Esophagus (tissue), 2 donors: Measurements from ENCODE around the gene TSPYL1. TPM values are rescaled to one million over a fixed set of nuclear protein-coding genes. Genes with fewer than 3 reads are reported as not detected.

Experiments used
- H3K27ac ChIP-seq, 2 donors: one replicate each; pipeline ENCODE4 v1.5.1; 2013; ENCODE audit warnings: low read depth in 2 of 2, mild to moderate bottlenecking in 2 of 2, inconsistent platforms in 1 of 2, low read length in 1 of 2, moderate library complexity in 1 of 2
- H3K27me3 ChIP-seq, 2 donors: one replicate each; pipeline ENCODE4 v1.6.1; 2013; ENCODE audit warnings: low read length in 2 of 2, control low read depth in 1 of 2, mild to moderate bottlenecking in 1 of 2; ENCODE audit not compliant: insufficient read depth in 2 of 2, control insufficient read depth in 1 of 2
- H3K36me3 ChIP-seq, 2 donors: one replicate each; pipeline ENCODE4 v1.6.1; 2013; ENCODE audit warnings: low read length in 1 of 2; ENCODE audit not compliant: control insufficient read depth in 2 of 2, insufficient read depth in 2 of 2
- H3K4me1 ChIP-seq, 2 donors: one replicate each; pipeline ENCODE4 v1.6.1; 2013; ENCODE audit warnings: low read length in 1 of 2; ENCODE audit not compliant: control insufficient read depth in 2 of 2, insufficient read depth in 2 of 2
- H3K4me3 ChIP-seq, 2 donors: one replicate each; pipeline ENCODE4 v1.5.1; 2013; ENCODE audit warnings: low read length in 2 of 2, mild to moderate bottlenecking in 2 of 2, low read depth in 1 of 2, moderate library complexity in 1 of 2
- H3K9me3 ChIP-seq, 2 donors: one replicate each; pipeline ENCODE4 v1.6.1; 2013; ENCODE audit warnings: mild to moderate bottlenecking in 2 of 2, low read depth in 1 of 2, low read length in 1 of 2, moderate library complexity in 1 of 2; ENCODE audit not compliant: control insufficient read depth in 2 of 2, insufficient read depth in 1 of 2
- WGBS, 2 donors: extraction: QIAGEN DNeasy Blood & Tissue Kit; methylation state at CpG; one replicate each; pipeline ENCODE4 v1.1.7; 2013; 5-methylcytosine and 5-hydroxymethylcytosine counted together
- polyA plus RNA-seq, 2 donors: library from polyadenylated mRNA; stranded (reverse); fragments of 200-250 nt; gene quantifications; one replicate each; pipeline ENCODE4 v1.2.3, GENCODE V29; 2013
- donor health status: healthy with polysubstance abuse.
- donor health status: Bipolar disorder and iron deficiency.

The TSPYL1 gene
- polyA plus RNA-seq, 2 donors = 11.9 to 24.3 TPM

- Histone ChIP-seq H3K4me3 (no peak overlapping the region), H3K27ac (no peak overlapping the region), H3K27me3 (no peaks in the 10 kb centered on the region), H3K4me1 (no peaks in the 10 kb centered on the region), H3K9me3 (no peaks in the 10 kb centered on the region), H3K36me3 (peaks cover 2 to 4% of the 10 kb centered on the region in 2 donors)
- 76 to 79% methylated on average over 2 of the region's 2 CpGs for WGBS, 2 donors
These were observed 41.6 kb downstream of the TSPYL1 start for GRCh38 chr6:116238083-116238482.

- Histone ChIP-seq H3K36me3 (peaks cover 2 to 4% of the 10 kb centered on the region in 2 donors), H3K9me3 (no peaks in the 10 kb centered on the region), H3K27me3 (no peaks in the 10 kb centered on the region), H3K4me1 (no peaks in the 10 kb centered on the region), H3K4me3 (no peak overlapping the region), H3K27ac (no peak overlapping the region)
- WGBS, 2 donors = 75 to 77% methylated on average over 3 of the region's 3 CpGs
These were observed 45.0 kb downstream of the TSPYL1 start for GRCh38 chr6:116234689-116235088.

GRCh38 chr6:116229287-116229913 is 50.3 kb downstream of the TSPYL1 start:
- H3K4me1 ChIP-seq = no peaks in the 10 kb centered on the region
- H3K27ac ChIP-seq = no peak overlapping the region
- 75 to 81% methylated on average over 17 of the region's 17 CpGs for WGBS, 2 donors
- H3K36me3 ChIP-seq = peaks cover 0 to 1% of the 10 kb centered on the region in 2 donors
- no peaks in the 10 kb centered on the region for H3K27me3 ChIP-seq
- H3K4me3 ChIP-seq = no peak overlapping the region
- H3K9me3 ChIP-seq = no peaks in the 10 kb centered on the region

Other genes starting within 250 kb of the TSPYL1 start
- gene FRK, start 219.0 kb downstream of the TSPYL1 start, polyA plus RNA-seq = 1 to 10 TPM; 1.3 to 1.8 TPM
- 10 to 100 TPM in 1 of 2 donors, 1 to 10 TPM in 1; 4.0 to 18.1 TPM for gene NT5DC1, start 179.1 kb downstream of the TSPYL1 start, polyA plus RNA-seq
- not detected for gene COL10A1, start 153.8 kb downstream of the TSPYL1 start, polyA plus RNA-seq
- 1 to 10 TPM; 6.4 to 7.9 TPM for gene TSPYL4, start 25.9 kb downstream of the TSPYL1 start, polyA plus RNA-seq
- 1 to 10 TPM; 4.5 to 8.1 TPM for gene DSE, start 91.0 kb upstream of the TSPYL1 start, polyA plus RNA-seq
- gene CALHM6, start 181.4 kb upstream of the TSPYL1 start, polyA plus RNA-seq = 1 to 10 TPM; 2.9 to 3.4 TPM
- gene CALHM5, start 231.7 kb upstream of the TSPYL1 start, polyA plus RNA-seq = under 1 TPM; 0.12 to 0.21 TPM